HEK293 (cell line): ENCODE results near the gene PRR36.
A peak's percentile ranks its signal among the peaks of the same experiment; 100 is the strongest.

Experiments used
- CTCF ChIA-PET: fragments of 350-600 bp; formaldehyde crosslinking; extraction: SDS; loops from one replicate; lab custom pipeline; 2021; ENCODE audit warnings: antibody characterized with exemption; lab: Yijun Ruan, JAX
- POLR2A ChIA-PET: fragments of 300-600 bp; formaldehyde crosslinking; extraction: SDS; loops from one replicate; lab custom pipeline; 2020; ENCODE audit warnings: antibody characterized with exemption, inconsistent platforms; lab: Yijun Ruan, JAX
- H3K27ac ChIP-seq: fragments of 200-500 bp; sonication (Bioruptor generic); 2 replicates; pipeline ENCODE4 v1.5.1; 2014; ENCODE audit warnings: low read depth, low read length, control low read depth, inconsistent platforms; ENCODE audit errors: extremely low read depth
- H3K36me3 ChIP-seq, 2 experiments: fragments of 200-500 bp in 1 of 2; sonication (Bioruptor generic) in 1 of 2; 1 replicate in 1 of 2; 2 replicates in 1 of 2; pipeline ENCODE4 v1.5.1; 2014 to 2017; ENCODE audit warnings: inconsistent platforms in 2 of 2, low read length in 2 of 2; ENCODE audit not compliant: control insufficient read depth in 2 of 2, insufficient read depth in 1 of 2
- H3K4me1 ChIP-seq: fragments of 200-500 bp; sonication (Bioruptor generic); 2 replicates; pipeline ENCODE4 v1.5.1; 2014; ENCODE audit warnings: mild to moderate bottlenecking, low read length, inconsistent platforms; ENCODE audit not compliant: control insufficient read depth, insufficient read depth
- H3K4me3 ChIP-seq: 2 replicates; pipeline ENCODE4 v1.5.1; 2011; ENCODE audit warnings: low read depth, mild to moderate bottlenecking, control low read depth, low read length, moderate library complexity
- H3K9me3 ChIP-seq: fragments of 200-500 bp; sonication (Bioruptor generic); 2 replicates; pipeline ENCODE4 v1.5.1; 2014; ENCODE audit warnings: low read depth, low read length, inconsistent platforms; ENCODE audit not compliant: control insufficient read depth, insufficient read depth
- EGR2 ChIP-seq: fragments of 450-650 bp; formaldehyde crosslinking; IDR thresholded peaks from 2 replicates; pipeline ENCODE4 v1.5.1; 2016; ENCODE audit warnings: low read depth, missing biosample characterization, missing genetic modification characterization
- FEZF1 ChIP-seq: fragments of 450-650 bp; formaldehyde crosslinking; IDR thresholded peaks from 2 replicates; pipeline ENCODE4 v1.5.1; 2016; ENCODE audit warnings: missing biosample characterization, missing genetic modification characterization
- KLF7 ChIP-seq: fragments of 450-650 bp; formaldehyde crosslinking; IDR thresholded peaks from 2 replicates; pipeline ENCODE4 v1.5.1; 2016; ENCODE audit warnings: missing biosample characterization, missing genetic modification characterization, borderline replicate concordance
- ZBTB1 ChIP-seq: fragments of 450-650 bp; formaldehyde crosslinking; IDR thresholded peaks from 2 replicates; pipeline ENCODE4 v1.5.1; 2016; ENCODE audit warnings: missing biosample characterization, missing genetic modification characterization
- ZBTB8A ChIP-seq: fragments of 450-650 bp; formaldehyde crosslinking; IDR thresholded peaks from 2 replicates; pipeline ENCODE4 v1.5.1; 2016; ENCODE audit warnings: missing biosample characterization, missing genetic modification characterization
- ZFHX2 ChIP-seq: fragments of 450-650 bp; formaldehyde crosslinking; conservative IDR thresholded peaks from 2 replicates; pipeline ENCODE4 v1.5.1; 2016; ENCODE audit warnings: missing biosample characterization, missing genetic modification characterization
- ZNF248 ChIP-seq: fragments of 450-650 bp; formaldehyde crosslinking; IDR thresholded peaks from 2 replicates; pipeline ENCODE4 v1.5.1; 2017; ENCODE audit warnings: missing biosample characterization, missing genetic modification characterization
- ZNF274 ChIP-seq, 2 experiments: fragments of 200-500 bp in 1 of 2; fragments of 450-650 bp in 1 of 2; sonication (Bioruptor generic) in 1 of 2; formaldehyde crosslinking in 1 of 2; IDR thresholded peaks; 2 replicates each; pipeline versions ENCODE4 v1.5.1 to v1.6.1; 2014 to 2016; ENCODE audit warnings: borderline replicate concordance in 1 of 2, inconsistent platforms in 1 of 2, low read length in 1 of 2, missing biosample characterization in 1 of 2, missing genetic modification characterization in 1 of 2
- ZNF302 ChIP-seq: fragments of 450-650 bp; formaldehyde crosslinking; IDR thresholded peaks from 2 replicates; pipeline ENCODE4 v1.5.1; 2016; ENCODE audit warnings: missing biosample characterization, missing genetic modification characterization, low read depth
- ZNF423 ChIP-seq: fragments of 450-650 bp; formaldehyde crosslinking; IDR thresholded peaks from 2 replicates; pipeline ENCODE4 v1.5.1; 2016; ENCODE audit warnings: missing biosample characterization, missing genetic modification characterization
- ZNF701 ChIP-seq: fragments of 450-650 bp; formaldehyde crosslinking; IDR thresholded peaks from 2 replicates; pipeline ENCODE4 v1.5.1; 2016; ENCODE audit warnings: missing biosample characterization, missing genetic modification characterization
- ZNF707 ChIP-seq: fragments of 450-650 bp; formaldehyde crosslinking; IDR thresholded peaks from 2 replicates; pipeline ENCODE4 v1.5.1; 2016; ENCODE audit warnings: missing biosample characterization, missing genetic modification characterization
- TF ChIP-seq, protein P1 (sequence below): fragments of 450-650 bp; formaldehyde crosslinking; IDR thresholded peaks from 2 replicates; pipeline ENCODE4 v1.5.1; 2017; ENCODE audit warnings: missing biosample characterization, missing genetic modification characterization
- TF ChIP-seq, protein P2 (sequence below): fragments of 450-650 bp; formaldehyde crosslinking; IDR thresholded peaks from 2 replicates; pipeline ENCODE4 v1.5.1; 2016; ENCODE audit warnings: missing biosample characterization, missing genetic modification characterization

The PRR36 gene

GRCh38 chr19:7851623-7852500 lies 22.3 kb downstream of the PRR36 start:
- POLR2A ChIA-PET = interaction anchor here (0.6 to 1.3 kb wide), 2 partner anchors 39 to 52 kb away, joined by 6 to 8 read pairs; partner anchors contain the start of gene MAP2K7
- TF ChIP-seq ZBTB1 (tag by site-specific recombination) (no peak), KLF7 (no peak), FEZF1 (tag by site-specific recombination) (no peak), ZBTB8A (tag by site-specific recombination) (no peak), EGR2 (tag by site-specific recombination) (peak; percentile 38; the same call in 1 of the 2 replicates), ZFHX2 (tag by site-specific recombination) (peak; percentile 3; the same call in 1 of the 2 replicates), ZNF274 (IDR thresholded peaks at IDR 0.05; ENCODE audit: low read length) (no peak), ZNF274 (tag by site-specific recombination; IDR thresholded peaks at IDR 0.05; ENCODE audit: borderline replicate concordance) (no peak), ZNF302 (tag by site-specific recombination) (no peak), ZNF701 (no peak), ZNF423 (tag by site-specific recombination) (no peak), ZNF248 (tag by site-specific recombination) (no peak)
- TF ChIP-seq, protein P1, sequence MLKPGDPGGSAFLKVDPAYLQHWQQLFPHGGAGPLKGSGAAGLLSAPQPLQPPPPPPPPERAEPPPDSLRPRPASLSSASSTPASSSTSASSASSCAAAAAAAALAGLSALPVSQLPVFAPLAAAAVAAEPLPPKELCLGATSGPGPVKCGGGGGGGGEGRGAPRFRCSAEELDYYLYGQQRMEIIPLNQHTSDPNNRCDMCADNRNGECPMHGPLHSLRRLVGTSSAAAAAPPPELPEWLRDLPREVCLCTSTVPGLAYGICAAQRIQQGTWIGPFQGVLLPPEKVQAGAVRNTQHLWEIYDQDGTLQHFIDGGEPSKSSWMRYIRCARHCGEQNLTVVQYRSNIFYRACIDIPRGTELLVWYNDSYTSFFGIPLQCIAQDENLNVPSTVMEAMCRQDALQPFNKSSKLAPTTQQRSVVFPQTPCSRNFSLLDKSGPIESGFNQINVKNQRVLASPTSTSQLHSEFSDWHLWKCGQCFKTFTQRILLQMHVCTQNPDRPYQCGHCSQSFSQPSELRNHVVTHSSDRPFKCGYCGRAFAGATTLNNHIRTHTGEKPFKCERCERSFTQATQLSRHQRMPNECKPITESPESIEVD (tag by site-specific recombination) = no peak
- TF ChIP-seq, protein P2, sequence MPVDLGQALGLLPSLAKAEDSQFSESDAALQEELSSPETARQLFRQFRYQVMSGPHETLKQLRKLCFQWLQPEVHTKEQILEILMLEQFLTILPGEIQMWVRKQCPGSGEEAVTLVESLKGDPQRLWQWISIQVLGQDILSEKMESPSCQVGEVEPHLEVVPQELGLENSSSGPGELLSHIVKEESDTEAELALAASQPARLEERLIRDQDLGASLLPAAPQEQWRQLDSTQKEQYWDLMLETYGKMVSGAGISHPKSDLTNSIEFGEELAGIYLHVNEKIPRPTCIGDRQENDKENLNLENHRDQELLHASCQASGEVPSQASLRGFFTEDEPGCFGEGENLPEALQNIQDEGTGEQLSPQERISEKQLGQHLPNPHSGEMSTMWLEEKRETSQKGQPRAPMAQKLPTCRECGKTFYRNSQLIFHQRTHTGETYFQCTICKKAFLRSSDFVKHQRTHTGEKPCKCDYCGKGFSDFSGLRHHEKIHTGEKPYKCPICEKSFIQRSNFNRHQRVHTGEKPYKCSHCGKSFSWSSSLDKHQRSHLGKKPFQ (tag by site-specific recombination) = no peak
- TF ChIP-seq, all 188 proteins: peak for 2
- Histone ChIP-seq H3K27ac (no peak overlapping the region), H3K36me3 (no peaks in the 10 kb centered on the region), H3K4me1 (no peaks in the 10 kb centered on the region; the same call in 1 of the 2 replicates), H3K9me3 (no peaks in the 10 kb centered on the region), H3K4me3 (no peak overlapping the region)
- CTCF ChIA-PET = interaction anchor here (0.6 to 3.7 kb wide), 20 partner anchors 10 to 750 kb away, joined by 3 to 19 read pairs (median 4); partner anchors contain the start of genes MAP2K7 and TIMM44

DNA sequence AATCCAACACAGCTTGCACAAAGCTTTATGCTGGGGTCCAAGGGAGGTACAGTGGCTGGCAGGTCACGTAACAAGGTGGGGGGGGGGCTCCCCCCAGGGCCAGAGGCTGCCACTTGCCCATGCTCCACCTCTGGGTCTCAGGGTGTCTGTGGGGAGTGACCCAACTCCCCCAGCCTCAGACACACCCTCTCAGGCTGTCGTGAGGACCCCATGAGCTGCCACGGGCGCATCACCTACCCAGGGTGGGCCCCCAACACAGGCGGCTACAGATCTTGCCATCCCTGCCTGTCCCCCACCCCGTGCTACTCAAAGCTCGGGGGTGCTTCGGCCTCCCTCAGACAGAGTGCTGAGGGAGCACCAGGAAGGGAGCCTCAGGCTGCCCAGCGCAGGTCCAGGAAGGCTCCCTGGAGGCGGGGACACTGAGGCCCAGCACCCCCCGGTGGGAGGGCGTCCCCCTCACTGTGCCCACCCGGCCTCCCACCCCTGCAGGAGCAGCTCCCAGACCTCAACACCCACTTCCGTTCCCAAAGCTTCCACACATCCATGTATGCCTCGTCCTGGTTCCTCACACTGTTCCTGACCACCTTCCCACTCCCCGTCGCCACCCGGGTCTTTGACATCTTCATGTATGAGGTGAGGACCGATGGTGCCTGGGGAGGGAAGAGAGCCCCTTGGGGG lies 23.1 kb downstream of the PRR36 start:
- no peaks in the 10 kb centered on the region; the same call in 1 of the 2 replicates for H3K4me1 ChIP-seq
- peak; percentile 47 for TF ChIP-seq ZFHX2 (tag by site-specific recombination)
- no peak for TF ChIP-seq ZNF707
- peak; percentile 78 for TF ChIP-seq EGR2 (tag by site-specific recombination)
- TF ChIP-seq, all 188 proteins: peak for 2

More for the DNA sequence above, 23.1 kb downstream of the PRR36 start:
- CTCF ChIA-PET = interaction anchor here (0.9 to 1.3 kb wide), 2 partner anchors 14 to 18 kb away, joined by 3 to 4 read pairs; no protein-coding TSS in a partner anchor
- H3K9me3 ChIP-seq = no peaks in the 10 kb centered on the region
- POLR2A ChIA-PET = interaction anchor here (0.6 kb wide), 1 partner anchor 38 kb away, joined by 8 read pairs; no protein-coding TSS in a partner anchor
- no peaks in the 10 kb centered on the region for H3K36me3 ChIP-seq
- no peak overlapping the region for H3K4me3 ChIP-seq
- no peak overlapping the region for H3K27ac ChIP-seq
